ENCODE measurements around the gene CACNB2.

DNA sequence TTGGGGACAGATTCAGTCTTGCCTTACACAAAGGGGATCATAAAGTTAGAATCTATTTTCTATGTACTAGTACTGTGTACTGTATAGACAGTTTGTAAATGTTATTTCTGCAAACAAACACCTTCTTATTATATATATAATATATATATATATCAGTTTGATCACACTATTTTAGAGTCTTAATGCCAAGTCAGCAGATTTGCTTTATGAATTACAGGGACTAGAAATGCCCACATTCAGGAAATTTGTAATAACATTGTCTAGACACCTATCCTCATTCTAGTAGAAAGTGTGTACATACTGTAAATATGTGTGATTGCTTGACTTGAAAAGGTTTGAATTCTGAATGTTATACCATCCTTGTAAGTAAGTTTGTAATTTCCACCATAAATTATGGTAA, 400.0 kb downstream of the CACNB2 start:
- TF ChIP-seq POLR2A (IDR thresholded peaks at IDR 0.05): no peak
- TF ChIP-seq, protein P1, sequence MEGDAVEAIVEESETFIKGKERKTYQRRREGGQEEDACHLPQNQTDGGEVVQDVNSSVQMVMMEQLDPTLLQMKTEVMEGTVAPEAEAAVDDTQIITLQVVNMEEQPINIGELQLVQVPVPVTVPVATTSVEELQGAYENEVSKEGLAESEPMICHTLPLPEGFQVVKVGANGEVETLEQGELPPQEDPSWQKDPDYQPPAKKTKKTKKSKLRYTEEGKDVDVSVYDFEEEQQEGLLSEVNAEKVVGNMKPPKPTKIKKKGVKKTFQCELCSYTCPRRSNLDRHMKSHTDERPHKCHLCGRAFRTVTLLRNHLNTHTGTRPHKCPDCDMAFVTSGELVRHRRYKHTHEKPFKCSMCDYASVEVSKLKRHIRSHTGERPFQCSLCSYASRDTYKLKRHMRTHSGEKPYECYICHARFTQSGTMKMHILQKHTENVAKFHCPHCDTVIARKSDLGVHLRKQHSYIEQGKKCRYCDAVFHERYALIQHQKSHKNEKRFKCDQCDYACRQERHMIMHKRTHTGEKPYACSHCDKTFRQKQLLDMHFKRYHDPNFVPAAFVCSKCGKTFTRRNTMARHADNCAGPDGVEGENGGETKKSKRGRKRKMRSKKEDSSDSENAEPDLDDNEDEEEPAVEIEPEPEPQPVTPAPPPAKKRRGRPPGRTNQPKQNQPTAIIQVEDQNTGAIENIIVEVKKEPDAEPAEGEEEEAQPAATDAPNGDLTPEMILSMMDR (IDR thresholded peaks at IDR 0.05 in 4 of 5, conservative IDR thresholded peaks at IDR 0.05 in 1 of 5): no peak

All from gastrocnemius medialis (tissue), 4 donors.